Keratinocyte (primary cell): ENCODE results near the gene IFFO2.

Experiments used
- CTCF ChIP-seq, 3 experiments: IDR thresholded peaks in 1 of 3; conservative IDR thresholded peaks in 1 of 3; optimal IDR thresholded peaks in 1 of 3; 2 replicates in 2 of 3; 3 replicates in 1 of 3; pipeline versions ENCODE3 to v1.5.1; 2011; ENCODE audit warnings: low read length in 3 of 3, mild to moderate bottlenecking in 3 of 3, moderate library complexity in 2 of 3, control low read depth in 1 of 3, inconsistent platforms in 1 of 3; ENCODE audit not compliant: insufficient read depth in 2 of 3; ENCODE audit errors: extremely low read depth in 1 of 3
- EZH2 ChIP-seq: IDR thresholded peaks from one replicate; pipeline ENCODE4 v1.6.1; 2012; ENCODE audit warnings: inconsistent platforms, mild to moderate bottlenecking, low read length, moderate library complexity

- TF ChIP-seq CTCF (optimal IDR thresholded peaks at IDR 0.05 in 1 of 3, IDR thresholded peaks at IDR 0.05 in 1 of 3, conservative IDR thresholded peaks at IDR 0.05 in 1 of 3; ENCODE audit: extremely low read depth in 1 of 3, insufficient read depth in 2 of 3, low read length in 3 of 3) (no peak), EZH2 (no peak)
Measured at GRCh38 chr1:18954270-18955071, 2.0 kb downstream of the IFFO2 start.
